HG03439 (cell line): ENCODE results near the gene TBXT.
A peak's percentile ranks its signal among the peaks of the same experiment; 100 is the strongest.
"Not testable (repeated sequence)": the region's sequence is repeated elsewhere in the genome, so short reads cannot be mapped to it uniquely, and the experiment has no call there.

Experiments used
- ATAC-seq: cut with Tn5 transposase; IDR thresholded peaks from one replicate; pipeline ENCODE4 v1.9.1; 2021; ENCODE audit warnings: mild to moderate bottlenecking, moderate library complexity; ENCODE audit not compliant: unreplicated experiment

The TBXT gene

GRCh38 chr6:166167801-166168615, at the start of gene TBXT:
Gene TBXT, minus strand, starts transcription at chr6:166167851. Its CDS starts 260 bp downstream, at chr6:166167591.
- no peak for ATAC-seq

DNA sequence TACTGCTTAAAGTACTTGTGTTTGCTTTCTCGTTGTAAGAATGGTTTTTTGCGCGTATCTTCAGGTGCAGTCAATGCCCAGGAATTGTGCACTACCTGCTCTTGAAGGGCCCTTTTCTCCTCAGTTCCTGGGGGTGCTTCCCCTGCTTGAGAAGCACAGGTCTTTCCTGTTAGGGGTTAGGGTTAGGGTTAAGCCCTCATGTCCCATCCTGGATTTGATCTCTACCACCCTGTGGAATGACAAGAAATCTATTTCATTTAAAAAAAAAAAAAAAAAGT, 39.6 kb upstream of the TBXT start:
- ATAC-seq, result no peak

- ATAC-seq, result no peak
Measured at GRCh38 chr6:166206510-166207283, 39.0 kb upstream of the TBXT start.

- ATAC-seq, result no peak
Measured at GRCh38 chr6:166206066-166206465, 38.4 kb upstream of the TBXT start.

DNA sequence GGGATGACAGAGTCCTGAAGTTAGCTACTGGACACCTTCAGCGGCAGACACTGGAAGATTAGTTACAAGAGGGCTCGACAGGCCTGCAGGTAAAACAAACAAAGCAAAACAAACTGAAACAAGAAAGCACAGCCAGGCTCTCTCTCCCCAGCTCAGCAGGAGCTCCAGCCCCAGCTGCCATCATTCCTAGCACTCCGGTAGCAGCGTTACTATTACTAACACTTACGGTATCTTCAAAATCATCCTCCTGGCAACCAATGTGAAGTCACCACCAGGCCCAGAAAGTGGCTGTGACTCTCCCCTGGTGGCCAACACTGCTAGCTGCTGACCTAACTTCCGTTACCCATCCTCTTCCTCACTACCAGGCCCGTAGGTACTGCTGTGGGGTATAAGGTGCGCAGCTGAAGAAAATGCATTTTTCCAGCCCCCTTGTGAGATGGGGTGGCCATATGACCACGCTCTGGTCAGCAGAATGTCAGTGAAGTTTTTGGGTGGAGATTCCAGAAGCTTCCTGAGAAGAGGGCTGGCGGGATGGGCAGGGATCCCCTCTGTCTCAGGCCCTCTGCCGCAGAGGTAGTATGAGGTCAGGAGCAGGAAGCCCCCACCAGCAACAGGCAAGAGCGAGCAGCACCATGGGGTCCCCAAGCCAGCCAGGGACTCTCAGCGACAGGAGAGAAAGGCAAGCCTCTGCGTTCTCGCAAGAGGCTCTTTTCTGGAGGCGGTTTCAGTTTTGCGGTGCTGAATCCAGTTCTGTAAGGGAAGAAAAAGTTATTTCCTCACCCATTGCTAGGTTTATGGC, 37.4 kb upstream of the TBXT start:
- ATAC-seq, result no peak

DNA sequence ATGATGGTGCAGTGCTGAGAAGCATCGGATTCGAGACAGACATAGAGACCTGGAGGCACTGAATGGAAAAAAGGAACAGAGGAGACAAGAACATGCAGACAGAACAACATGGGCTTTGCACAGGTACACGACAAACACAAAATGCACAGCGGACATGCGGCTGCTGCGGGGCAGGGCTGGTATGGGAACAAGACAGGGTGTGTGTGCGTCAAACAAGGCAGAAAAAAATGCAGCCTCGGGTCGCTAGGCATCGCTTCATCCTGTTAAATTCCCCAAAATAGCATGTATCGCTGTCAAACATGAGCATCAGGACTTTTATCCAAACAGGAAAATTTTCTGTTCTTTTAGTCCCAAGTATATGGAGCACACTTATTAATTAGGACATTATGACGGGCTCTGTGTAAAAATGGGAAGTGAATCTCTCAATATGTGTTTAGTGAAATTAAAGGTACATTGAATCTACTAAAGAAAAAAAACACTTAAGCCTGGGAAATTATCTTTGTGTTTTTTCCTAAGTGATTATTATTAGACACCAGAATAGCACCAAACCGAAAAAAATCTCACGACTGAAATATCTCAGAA, 36.1 kb upstream of the TBXT start:
- no peak for ATAC-seq

DNA sequence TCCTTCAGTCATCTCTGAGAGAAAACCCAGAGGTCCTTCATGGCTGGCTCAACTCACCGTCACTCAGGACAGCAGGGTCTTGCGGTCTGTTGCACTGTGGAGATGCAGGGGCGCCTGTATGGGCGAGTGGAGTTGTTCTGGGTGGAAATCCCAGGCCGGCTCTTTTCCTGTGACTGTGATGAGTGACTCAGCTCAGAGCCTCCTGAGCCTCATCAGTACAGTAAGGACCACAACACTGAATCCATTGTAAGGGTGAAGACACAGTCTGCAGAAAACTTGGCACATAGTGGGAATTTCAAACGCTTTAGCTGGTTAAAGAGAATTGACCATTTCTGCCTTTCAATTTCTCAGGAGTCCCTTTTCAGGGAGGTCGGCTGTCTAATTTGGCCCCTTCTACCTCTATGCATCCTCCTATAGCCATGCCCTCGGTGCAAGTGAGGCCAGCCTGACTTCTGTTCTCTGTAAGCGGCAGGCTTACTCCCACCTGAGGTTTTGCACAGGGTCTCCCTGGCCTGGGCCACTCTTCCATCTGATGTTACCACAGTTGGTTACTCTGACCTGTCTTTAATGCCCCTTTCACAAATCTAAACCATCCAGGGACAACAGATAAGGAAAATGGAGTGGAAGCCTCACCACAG, 35.5 kb upstream of the TBXT start:
- no peak for ATAC-seq

- ATAC-seq, result peak; percentile 65
Measured at GRCh38 chr6:166202321-166202733, 34.7 kb upstream of the TBXT start.

- ATAC-seq, result no peak
Measured at GRCh38 chr6:166201878-166202277, 34.2 kb upstream of the TBXT start.

- ATAC-seq, result no peak
Measured at GRCh38 chr6:166197361-166197760, 29.7 kb upstream of the TBXT start.

DNA sequence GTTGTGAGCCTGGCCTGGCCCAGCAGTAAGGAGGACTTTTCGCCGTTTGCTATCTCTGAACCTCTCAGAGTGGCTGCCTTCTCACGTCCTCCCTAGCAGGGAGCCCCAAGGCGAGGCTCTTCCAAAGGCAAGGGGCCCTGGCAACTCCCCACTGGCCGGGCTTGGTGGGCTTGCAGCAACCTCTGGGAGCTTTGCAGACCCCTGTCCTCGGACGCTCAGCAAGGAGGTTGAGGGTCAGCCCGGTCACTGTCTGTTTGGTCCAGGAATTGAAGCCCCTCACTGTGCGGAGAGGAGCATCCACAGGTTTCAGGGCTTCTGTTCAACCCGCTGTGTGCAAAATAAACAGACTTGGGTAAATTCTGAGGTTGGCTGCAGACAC, 28.2 kb upstream of the TBXT start:
- no peak for ATAC-seq

GRCh38 chr6:166194914-166195859, 27.5 kb upstream of the TBXT start:
- no peak for ATAC-seq

DNA sequence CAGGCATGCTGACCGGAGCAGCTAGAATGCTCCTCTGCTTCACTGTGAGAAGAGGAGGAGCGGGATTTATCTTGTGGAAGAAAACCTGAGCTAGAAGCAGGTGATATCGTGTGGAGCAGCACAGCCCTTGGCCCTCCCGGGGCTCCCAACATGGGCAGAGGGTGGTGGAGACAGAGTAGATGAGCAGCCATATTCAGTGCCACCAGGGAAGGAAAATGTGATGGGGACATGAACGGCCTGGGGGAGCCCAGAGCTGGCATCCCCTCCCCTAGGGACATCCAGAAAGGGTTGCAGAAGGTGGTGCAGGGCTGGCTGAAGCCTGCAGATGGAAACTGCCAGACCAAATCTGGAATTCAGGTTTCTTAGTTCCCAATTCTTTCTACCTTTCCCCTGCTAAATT, 24.9 kb upstream of the TBXT start:
- ATAC-seq, result no peak

- ATAC-seq, result no peak
Measured at GRCh38 chr6:166192136-166192535, 24.5 kb upstream of the TBXT start.

GRCh38 chr6:166179704-166180103, 12.1 kb upstream of the TBXT start:
- no peak for ATAC-seq

- no peak for ATAC-seq
Measured at GRCh38 chr6:166176106-166176505, 8.5 kb upstream of the TBXT start.

DNA sequence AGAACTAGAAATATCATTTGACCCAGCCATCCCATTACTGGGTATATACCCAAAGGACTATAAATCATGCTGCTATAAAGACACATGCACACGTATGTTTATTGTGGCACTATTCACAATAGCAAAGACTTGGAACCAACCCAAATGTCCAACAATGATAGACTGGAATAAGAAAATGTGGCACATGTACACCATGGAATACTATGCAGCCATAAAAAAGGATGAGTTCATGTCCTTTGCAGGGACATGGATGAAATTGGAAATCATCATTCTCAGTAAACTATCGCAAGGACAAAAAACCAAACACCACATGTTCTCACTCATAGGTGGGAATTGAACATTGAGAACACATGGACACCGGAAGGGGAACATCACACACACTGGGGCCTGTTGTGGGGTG, 7.4 kb upstream of the TBXT start:
- ATAC-seq, result not testable (repeated sequence)

DNA sequence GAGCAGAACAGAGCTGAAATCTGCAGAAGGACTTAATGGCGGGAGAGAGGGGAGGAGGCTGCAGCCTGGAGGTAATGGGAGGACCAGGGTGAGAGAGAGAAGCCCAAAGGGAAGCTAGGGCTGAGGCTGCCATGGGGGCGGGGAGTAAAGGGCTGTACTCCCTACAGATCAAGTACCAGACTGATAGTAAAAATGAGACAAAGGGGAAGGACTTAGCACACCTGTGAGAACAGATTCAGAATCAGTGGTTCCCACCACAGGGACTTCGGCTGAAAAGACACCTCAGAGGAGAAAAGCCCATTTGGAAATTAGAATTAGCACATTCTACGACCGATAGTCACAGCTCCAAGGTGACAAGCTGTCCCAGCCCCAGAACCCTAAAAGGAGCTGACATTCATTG, 6.4 kb upstream of the TBXT start:
- no peak for ATAC-seq

- no peak for ATAC-seq
Measured at GRCh38 chr6:166173281-166173951, 5.8 kb upstream of the TBXT start.
